Cardiac fibroblast (primary cell): ENCODE results near the gene CCDC117.
A peak's percentile ranks its signal among the peaks of the same experiment; 100 is the strongest.
"Not testable (repeated sequence)": the region's sequence is repeated elsewhere in the genome, so short reads cannot be mapped to it uniquely, and the experiment has no call there.

ENCODE experiments used
- DNase-seq, 2 donors: peaks; one replicate each; pipeline versions ENCODE4 v3.0.0 to v3.0.0-alpha.2; 2010; ENCODE audit warnings: low read depth in 2 of 2
- H3K4me3 ChIP-seq, 2 donors: replicated peaks in 1 of 2; 1 replicate in 1 of 2; 2 replicates in 1 of 2; pipeline ENCODE4 v1.5.1; 2011; ENCODE audit warnings: low read depth in 2 of 2, low read length in 2 of 2, mild to moderate bottlenecking in 2 of 2, moderate library complexity in 1 of 2
- TF ChIP-seq, protein P1 (sequence below): IDR thresholded peaks from one replicate; pipeline ENCODE4 v1.5.1; 2011; ENCODE audit warnings: low read depth, mild to moderate bottlenecking, low read length, inconsistent platforms

Gene CCDC117

GRCh38 chr22:28802595-28803123, 30.2 kb downstream of the CCDC117 start:
- TF ChIP-seq, protein P1, sequence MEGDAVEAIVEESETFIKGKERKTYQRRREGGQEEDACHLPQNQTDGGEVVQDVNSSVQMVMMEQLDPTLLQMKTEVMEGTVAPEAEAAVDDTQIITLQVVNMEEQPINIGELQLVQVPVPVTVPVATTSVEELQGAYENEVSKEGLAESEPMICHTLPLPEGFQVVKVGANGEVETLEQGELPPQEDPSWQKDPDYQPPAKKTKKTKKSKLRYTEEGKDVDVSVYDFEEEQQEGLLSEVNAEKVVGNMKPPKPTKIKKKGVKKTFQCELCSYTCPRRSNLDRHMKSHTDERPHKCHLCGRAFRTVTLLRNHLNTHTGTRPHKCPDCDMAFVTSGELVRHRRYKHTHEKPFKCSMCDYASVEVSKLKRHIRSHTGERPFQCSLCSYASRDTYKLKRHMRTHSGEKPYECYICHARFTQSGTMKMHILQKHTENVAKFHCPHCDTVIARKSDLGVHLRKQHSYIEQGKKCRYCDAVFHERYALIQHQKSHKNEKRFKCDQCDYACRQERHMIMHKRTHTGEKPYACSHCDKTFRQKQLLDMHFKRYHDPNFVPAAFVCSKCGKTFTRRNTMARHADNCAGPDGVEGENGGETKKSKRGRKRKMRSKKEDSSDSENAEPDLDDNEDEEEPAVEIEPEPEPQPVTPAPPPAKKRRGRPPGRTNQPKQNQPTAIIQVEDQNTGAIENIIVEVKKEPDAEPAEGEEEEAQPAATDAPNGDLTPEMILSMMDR = no peak
- H3K4me3 ChIP-seq = no peak overlapping the region
- DNase-seq = no peak

DNA sequence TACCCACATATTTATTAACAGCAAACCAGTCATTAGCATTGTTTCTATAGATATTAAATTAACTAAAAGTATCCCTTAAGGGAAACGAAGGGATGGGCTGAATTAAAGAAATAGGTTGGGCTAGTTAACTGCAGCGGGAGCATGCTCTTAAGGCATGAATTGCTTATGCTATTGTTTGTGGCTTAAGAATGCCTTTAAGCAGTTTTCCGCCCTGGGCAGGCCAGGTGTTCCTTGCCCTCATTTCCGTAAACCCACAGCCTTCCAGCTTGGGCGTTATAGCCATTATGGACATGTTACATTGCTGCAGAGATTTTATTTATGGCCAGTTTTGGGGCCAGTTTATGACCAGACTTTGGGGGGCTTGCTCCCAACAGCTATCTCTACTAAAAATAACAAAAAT, 32.9 kb downstream of the CCDC117 start:
- not testable (repeated sequence) for DNase-seq, H3K4me3 ChIP-seq

DNA sequence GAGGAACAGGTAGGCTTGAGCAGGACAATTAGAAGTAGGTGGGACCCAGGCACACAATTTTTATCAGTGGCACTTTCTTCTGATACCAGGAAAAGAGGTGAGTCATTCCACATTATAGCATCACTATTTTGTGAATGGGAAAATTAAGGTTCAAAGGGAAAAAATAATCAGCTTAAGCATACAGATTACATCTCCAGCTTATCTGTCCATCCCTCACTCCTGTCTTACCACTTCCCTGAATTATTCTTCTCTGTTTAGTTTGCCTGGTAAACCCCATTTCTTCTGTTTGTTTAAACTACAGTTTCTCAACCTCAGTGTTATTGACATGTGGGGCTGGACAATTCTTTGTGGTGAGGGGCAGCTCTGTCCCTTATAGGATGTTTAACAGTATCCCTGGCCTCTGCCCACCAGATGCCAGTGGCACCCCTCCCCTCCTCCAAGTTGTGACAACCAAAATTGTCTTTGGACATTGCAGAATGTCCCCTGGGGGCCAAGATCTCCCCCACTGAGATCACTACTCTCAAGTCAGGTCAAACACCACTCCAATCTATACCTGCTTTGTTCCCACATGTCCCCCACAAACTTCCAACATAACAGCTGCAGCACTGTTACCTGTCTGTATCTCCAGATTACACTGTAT, 36.3 kb downstream of the CCDC117 start:
- TF ChIP-seq, protein P1 = no peak
- H3K4me3 ChIP-seq = no peak overlapping the region
- no peak for DNase-seq

- no peak overlapping the region for H3K4me3 ChIP-seq
- DNase-seq = peak in 1 of 2 donors; percentile 27
- TF ChIP-seq, protein P1 = no peak
Measured at GRCh38 chr22:28810821-28811491, 38.5 kb downstream of the CCDC117 start.

DNA sequence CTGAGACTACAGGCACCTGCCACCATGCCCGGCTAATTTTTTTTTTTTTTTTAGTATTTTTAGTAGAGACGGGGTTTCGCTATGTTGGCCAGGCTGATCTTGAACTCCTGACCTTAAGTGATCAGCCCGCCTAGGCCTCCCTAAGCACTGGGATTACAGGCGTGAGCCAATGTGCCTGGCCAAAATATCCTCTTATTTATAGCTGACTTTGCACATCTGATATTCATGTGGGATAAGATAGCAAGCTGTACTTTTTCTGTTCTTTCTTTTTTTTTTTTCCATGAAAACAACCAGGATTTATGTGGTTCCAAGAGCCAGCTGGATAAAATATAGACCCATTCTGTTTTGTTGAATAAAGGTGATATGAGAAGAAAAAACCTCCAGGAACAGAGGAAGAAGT, 40.0 kb downstream of the CCDC117 start:
- H3K4me3 ChIP-seq = no peak overlapping the region
- DNase-seq = no peak
- TF ChIP-seq, protein P1 = no peak

DNA sequence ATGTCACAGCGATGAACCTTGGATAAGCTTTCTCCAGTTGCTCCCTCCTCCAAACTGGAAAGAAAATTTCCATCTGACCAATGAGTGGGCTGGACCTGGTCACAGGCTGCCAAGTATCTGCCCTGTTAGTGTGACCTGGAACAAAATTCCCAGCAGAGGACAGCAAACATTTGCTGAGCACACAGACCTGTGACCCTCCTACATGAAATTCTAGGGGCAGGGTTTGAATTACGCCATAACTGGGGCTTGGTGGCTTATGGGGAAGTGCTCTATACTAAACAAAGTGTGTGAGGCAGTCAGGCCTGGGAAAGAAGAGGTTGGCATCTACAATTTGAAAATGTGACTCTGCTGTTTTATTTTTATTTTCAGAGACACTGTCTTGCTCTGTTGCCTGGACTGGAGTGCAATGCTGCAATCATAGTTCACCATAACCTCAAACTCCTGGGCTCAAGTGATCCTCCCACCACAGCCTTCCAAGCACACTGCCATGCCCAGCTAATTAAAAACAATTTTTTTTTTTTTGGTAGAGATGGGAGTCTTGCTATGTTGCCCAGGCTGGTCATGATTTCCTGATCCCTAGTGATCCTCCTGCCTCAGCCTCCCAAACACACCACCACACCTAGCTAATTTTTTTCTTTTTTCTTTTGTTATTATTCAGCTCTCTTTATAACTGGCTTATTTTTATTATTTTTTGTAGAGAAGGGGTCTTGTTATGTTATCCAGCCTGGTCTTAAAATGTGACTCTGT, 41.5 kb downstream of the CCDC117 start:
- no peak overlapping the region for H3K4me3 ChIP-seq
- TF ChIP-seq, protein P1 = no peak
- DNase-seq = peak in 1 of 2 donors; percentile 20

GRCh38 chr22:28815111-28815510, 42.6 kb downstream of the CCDC117 start:
- no peak for DNase-seq
- H3K4me3 ChIP-seq = no peak overlapping the region
- TF ChIP-seq, protein P1 = no peak
